C4-2B (cell line): ENCODE measurements around the gene DNPH1.

Experiments used
- H3K27ac ChIP-seq: fragments of 450-650 bp; 2 replicates; pipeline ENCODE4 v1.5.1; 2017
- ZFX ChIP-seq: fragments of 450-650 bp; IDR thresholded peaks from 2 replicates; pipeline ENCODE4 v1.6.1; 2017
- TF ChIP-seq, protein P1 (sequence below): fragments of 450-650 bp; conservative IDR thresholded peaks from 2 replicates; pipeline ENCODE4 v1.5.1; 2017; ENCODE audit warnings: mild to moderate bottlenecking

Gene DNPH1

GRCh38 chr6:43196337-43196736 lies 32.9 kb downstream of the DNPH1 start:
- no peak overlapping the region for H3K27ac ChIP-seq
- TF ChIP-seq ZFX: no peak
- TF ChIP-seq, protein P1, sequence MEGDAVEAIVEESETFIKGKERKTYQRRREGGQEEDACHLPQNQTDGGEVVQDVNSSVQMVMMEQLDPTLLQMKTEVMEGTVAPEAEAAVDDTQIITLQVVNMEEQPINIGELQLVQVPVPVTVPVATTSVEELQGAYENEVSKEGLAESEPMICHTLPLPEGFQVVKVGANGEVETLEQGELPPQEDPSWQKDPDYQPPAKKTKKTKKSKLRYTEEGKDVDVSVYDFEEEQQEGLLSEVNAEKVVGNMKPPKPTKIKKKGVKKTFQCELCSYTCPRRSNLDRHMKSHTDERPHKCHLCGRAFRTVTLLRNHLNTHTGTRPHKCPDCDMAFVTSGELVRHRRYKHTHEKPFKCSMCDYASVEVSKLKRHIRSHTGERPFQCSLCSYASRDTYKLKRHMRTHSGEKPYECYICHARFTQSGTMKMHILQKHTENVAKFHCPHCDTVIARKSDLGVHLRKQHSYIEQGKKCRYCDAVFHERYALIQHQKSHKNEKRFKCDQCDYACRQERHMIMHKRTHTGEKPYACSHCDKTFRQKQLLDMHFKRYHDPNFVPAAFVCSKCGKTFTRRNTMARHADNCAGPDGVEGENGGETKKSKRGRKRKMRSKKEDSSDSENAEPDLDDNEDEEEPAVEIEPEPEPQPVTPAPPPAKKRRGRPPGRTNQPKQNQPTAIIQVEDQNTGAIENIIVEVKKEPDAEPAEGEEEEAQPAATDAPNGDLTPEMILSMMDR: no peak

DNA sequence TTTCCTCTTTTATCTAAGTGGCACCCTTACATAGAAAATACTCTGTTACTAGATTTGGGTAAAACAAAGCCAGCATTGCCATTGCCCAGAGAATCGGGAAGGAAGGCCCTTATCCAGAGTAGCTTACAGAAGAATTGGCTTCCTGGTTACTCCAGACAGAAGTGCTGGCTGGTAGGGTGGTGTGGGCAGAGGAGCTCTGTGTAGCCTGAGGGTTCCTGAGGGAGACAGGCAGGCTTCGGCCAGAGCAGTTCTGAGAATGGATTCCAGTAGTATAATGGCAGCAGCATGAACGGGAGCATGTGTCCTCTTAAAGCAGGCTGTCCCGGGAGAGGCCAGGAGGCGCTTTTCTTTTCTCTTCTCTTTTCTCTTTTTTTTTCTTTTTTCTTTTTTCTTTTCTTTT lies 35.4 kb downstream of the DNPH1 start:
- TF ChIP-seq ZFX: no peak
- TF ChIP-seq, protein P1: no peak
- H3K27ac ChIP-seq: no peak overlapping the region

- TF ChIP-seq, protein P1: no peak
- no peak for TF ChIP-seq ZFX
- H3K27ac ChIP-seq: no peak overlapping the region
These were observed 36.4 kb downstream of the DNPH1 start for GRCh38 chr6:43192911-43193310.

DNA sequence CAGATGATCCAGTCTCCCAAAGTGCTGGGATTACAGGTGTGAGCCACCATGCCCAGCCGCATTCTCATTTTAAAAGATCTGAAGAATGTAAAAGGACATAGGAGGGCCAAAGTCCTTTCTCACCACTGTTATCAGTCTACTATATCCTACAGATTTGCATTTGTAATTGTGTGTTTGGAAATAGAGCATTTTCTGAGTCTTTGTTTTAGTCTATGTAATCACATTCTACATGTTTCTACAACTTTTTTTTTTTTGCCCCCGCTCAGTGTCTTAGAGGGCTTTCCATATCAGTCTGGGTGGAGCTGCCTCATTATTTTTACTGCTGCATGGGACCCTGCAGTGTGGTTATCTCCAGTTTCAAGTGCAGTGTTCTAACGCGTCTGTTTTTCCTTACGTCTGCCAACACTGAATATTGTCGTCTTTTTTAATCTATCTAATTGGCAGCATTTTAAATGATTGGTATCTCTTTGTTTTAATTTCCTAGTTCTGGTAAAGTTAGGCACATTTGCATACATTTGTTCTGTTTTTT lies 39.4 kb downstream of the DNPH1 start:
- no peak overlapping the region for H3K27ac ChIP-seq
- no peak for TF ChIP-seq ZFX
- TF ChIP-seq, protein P1: no peak

- TF ChIP-seq, protein P1: no peak
- no peak for TF ChIP-seq ZFX
- no peak overlapping the region for H3K27ac ChIP-seq
These were observed 40.9 kb downstream of the DNPH1 start for GRCh38 chr6:43188426-43188825.

DNA sequence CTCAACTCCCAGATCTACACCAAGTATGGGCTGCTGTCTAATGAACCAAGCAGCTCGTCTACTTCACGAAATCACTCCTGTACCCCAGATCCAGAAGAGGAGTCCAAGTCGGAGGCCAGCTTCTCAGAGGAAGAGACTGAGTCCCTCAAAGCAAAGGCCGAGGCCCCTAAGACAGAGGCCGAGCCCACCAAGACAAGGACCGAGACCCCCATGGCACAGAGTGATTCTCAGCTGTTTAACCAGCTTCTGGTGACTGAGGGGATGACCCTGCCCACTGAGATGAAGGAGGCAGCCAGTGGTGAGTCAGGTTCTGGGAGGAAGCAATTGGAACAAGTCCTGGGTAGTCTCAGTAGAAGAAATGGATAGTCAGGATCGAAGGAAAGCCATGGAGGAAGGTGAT lies 41.5 kb downstream of the DNPH1 start:
- no peak overlapping the region for H3K27ac ChIP-seq
- TF ChIP-seq ZFX: no peak
- TF ChIP-seq, protein P1: no peak

- no peak for TF ChIP-seq ZFX
- TF ChIP-seq, protein P1: no peak
- no peak overlapping the region for H3K27ac ChIP-seq
These were observed 42.6 kb downstream of the DNPH1 start for GRCh38 chr6:43186706-43187105.
